ENCODE measurements around the gene ARMCX5. TPM values are rescaled to one million over a fixed set of nuclear protein-coding genes. Genes with fewer than 3 reads are reported as not detected.

The ARMCX5 gene
- total RNA-seq, 2 experiments from 2014 or later, result 1.5 TPM; not detected in 1

DNA sequence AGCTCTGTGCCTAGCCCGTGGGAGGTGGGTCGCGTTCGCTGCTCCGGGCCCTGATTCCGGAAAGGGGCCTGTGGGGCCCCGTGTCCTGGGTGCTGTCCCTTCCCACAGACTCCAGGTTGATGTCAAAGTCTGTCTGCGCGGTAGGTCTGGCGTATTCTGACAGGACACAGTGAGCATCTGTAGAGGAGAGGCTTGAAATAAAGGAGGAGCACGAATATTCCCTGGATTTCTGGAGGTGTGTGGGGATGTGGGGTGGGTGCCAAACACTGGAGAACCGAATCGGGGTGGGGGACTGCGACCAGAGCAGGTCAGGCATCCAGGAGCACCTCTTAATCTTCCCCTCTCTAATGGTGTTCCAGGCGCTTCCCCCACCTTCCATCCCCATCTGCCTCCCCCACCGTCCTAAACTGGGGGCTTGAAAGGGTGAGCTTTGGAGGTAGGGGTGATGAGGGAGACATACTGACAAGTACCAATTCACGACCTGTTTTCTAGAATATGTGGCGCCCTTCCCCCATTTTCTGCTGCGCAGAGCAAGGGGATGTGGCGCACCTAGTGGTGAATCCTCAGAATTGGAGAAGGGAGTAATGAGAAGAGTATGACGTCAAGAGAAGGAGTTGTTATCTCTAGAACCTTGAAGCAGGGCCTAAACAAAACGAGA is 52.8 kb downstream of the ARMCX5 start:
- no peaks in the 10 kb centered on the region for H3K79me2 ChIP-seq (ENCODE audit: insufficient read depth, low read depth, low read length)
- no peak overlapping the region for H3K4me3 ChIP-seq (ENCODE audit: low read depth, low read length, poor library complexity, severe bottlenecking)
- no peak overlapping the region for H3K4me2 ChIP-seq (ENCODE audit: low read length)
- no peaks in the 10 kb centered on the region for H3K4me1 ChIP-seq (ENCODE audit: insufficient read depth, low read length, poor library complexity, severe bottlenecking)
- H3K9me2 ChIP-seq (ENCODE audit: insufficient read depth, low read length), result no peaks in the 10 kb centered on the region
- BruUV-seq (replicated peaks), result no TSS peak
- TF ChIP-seq EZH2phosphoT487 (IDR thresholded peaks at IDR 0.05; ENCODE audit: borderline replicate concordance, low read depth, low read length), result no peak
- TF ChIP-seq, protein P1, sequence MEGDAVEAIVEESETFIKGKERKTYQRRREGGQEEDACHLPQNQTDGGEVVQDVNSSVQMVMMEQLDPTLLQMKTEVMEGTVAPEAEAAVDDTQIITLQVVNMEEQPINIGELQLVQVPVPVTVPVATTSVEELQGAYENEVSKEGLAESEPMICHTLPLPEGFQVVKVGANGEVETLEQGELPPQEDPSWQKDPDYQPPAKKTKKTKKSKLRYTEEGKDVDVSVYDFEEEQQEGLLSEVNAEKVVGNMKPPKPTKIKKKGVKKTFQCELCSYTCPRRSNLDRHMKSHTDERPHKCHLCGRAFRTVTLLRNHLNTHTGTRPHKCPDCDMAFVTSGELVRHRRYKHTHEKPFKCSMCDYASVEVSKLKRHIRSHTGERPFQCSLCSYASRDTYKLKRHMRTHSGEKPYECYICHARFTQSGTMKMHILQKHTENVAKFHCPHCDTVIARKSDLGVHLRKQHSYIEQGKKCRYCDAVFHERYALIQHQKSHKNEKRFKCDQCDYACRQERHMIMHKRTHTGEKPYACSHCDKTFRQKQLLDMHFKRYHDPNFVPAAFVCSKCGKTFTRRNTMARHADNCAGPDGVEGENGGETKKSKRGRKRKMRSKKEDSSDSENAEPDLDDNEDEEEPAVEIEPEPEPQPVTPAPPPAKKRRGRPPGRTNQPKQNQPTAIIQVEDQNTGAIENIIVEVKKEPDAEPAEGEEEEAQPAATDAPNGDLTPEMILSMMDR (conservative IDR thresholded peaks at IDR 0.05; ENCODE audit: low read length), result peak; percentile 31; the same call in 1 of the 2 replicates
- no peaks in the 10 kb centered on the region for H3K36me3 ChIP-seq (ENCODE audit: insufficient read depth, low read length)
- H3K27ac ChIP-seq (ENCODE audit: low read depth, low read length, poor library complexity, severe bottlenecking), result no peak overlapping the region
- no peaks in the 10 kb centered on the region for H3K9me3 ChIP-seq (ENCODE audit: low read length)
- ChIA-PET POLR2A (no interaction called here), CTCF (ENCODE audit: unreplicated experiment) (no interaction called here)
- H4K20me1 ChIP-seq (ENCODE audit: insufficient read depth, low read length), result no peaks in the 10 kb centered on the region
- intact Hi-C loops (cut with micrococcal nuclease; ENCODE audit: unreplicated experiment), result no loop called here
- no peak for DNase-seq (ENCODE audit: low spot score)
- no peak overlapping the region for H2AFZ ChIP-seq (ENCODE audit: low read length)

Other genes starting within 250 kb of the ARMCX5 start
- gene NXF2B, start 159.5 kb upstream of the ARMCX5 start, total RNA-seq (2014; rRNA removed; shearing (Covaris generic)), result not detected in 2 replicates
- gene NXF2B, start 159.5 kb upstream of the ARMCX5 start, total RNA-seq (2022), result not detected in 2 replicates
- gene TCP11X2, start 127.7 kb upstream of the ARMCX5 start, total RNA-seq (2014; rRNA removed; shearing (Covaris generic)), result not detected in 2 replicates
- not detected in 2 replicates for gene TCP11X2, start 127.7 kb upstream of the ARMCX5 start, total RNA-seq (2022)
- not detected in 2 replicates for gene TMSB15A, start 82.8 kb upstream of the ARMCX5 start, total RNA-seq (2014; rRNA removed; shearing (Covaris generic))
- gene TMSB15A, start 82.8 kb upstream of the ARMCX5 start, total RNA-seq (2022), result not detected in 2 replicates
- 0.05 and 0.09 TPM in 2 replicates for gene GPRASP1, start 52.0 kb downstream of the ARMCX5 start, total RNA-seq (2014; rRNA removed; shearing (Covaris generic))
- gene GPRASP1, start 52.0 kb downstream of the ARMCX5 start, total RNA-seq (2022), result not detected in 2 replicates
- 0.18 and 0.28 TPM in 2 replicates for gene GPRASP2, start 112.9 kb downstream of the ARMCX5 start, total RNA-seq (2014; rRNA removed; shearing (Covaris generic))
- not detected in 2 replicates for gene GPRASP2, start 112.9 kb downstream of the ARMCX5 start, total RNA-seq (2022)
- 0.13 TPM in 1 of 2 replicates, not detected in the other for gene GPRASP3, start 121.2 kb downstream of the ARMCX5 start, total RNA-seq (2014; rRNA removed; shearing (Covaris generic))
- gene GPRASP3, start 121.2 kb downstream of the ARMCX5 start, total RNA-seq (2022), result not detected in 2 replicates

Data from OCI-LY7 (cell line).